Measurements from ENCODE around the gene POLR2H.

GRCh38 chr3:184381261-184382224 is 20.0 kb downstream of the POLR2H start:
- TF ChIP-seq CTCF (IDR thresholded peaks at IDR 0.05) (no peak), POLR2A (IDR thresholded peaks at IDR 0.05) (no peak)
